GM18499 (cell line): ENCODE data around the gene TXNL1.
"Not testable (repeated sequence)": the region's sequence is repeated elsewhere in the genome, so short reads cannot be mapped to it uniquely, and the experiment has no call there.

Experiments used
- ATAC-seq: cut with Tn5 transposase; IDR thresholded peaks from one replicate; pipeline ENCODE4 v1.9.1; 2021; ENCODE audit warnings: moderate number of reproducible peaks; ENCODE audit not compliant: insufficient read depth, unreplicated experiment

TXNL1 gene

GRCh38 chr18:56574861-56575260, 63.5 kb downstream of the TXNL1 start:
- no peak for ATAC-seq

GRCh38 chr18:56572267-56572666, 66.1 kb downstream of the TXNL1 start:
- ATAC-seq = not testable (repeated sequence)

- ATAC-seq = no peak
These were observed 67.4 kb downstream of the TXNL1 start for GRCh38 chr18:56570978-56571377.

GRCh38 chr18:56569416-56569815, 69.0 kb downstream of the TXNL1 start:
- no peak for ATAC-seq

GRCh38 chr18:56568986-56569385, 69.4 kb downstream of the TXNL1 start:
- no peak for ATAC-seq

- ATAC-seq = no peak
These were observed 72.6 kb downstream of the TXNL1 start for GRCh38 chr18:56565551-56566345.

- no peak for ATAC-seq
These were observed 73.3 kb downstream of the TXNL1 start for GRCh38 chr18:56565046-56565445.

- ATAC-seq = no peak
These were observed 74.8 kb downstream of the TXNL1 start for GRCh38 chr18:56563568-56563967.

- ATAC-seq = no peak
These were observed 75.9 kb downstream of the TXNL1 start for GRCh38 chr18:56562479-56562878.

- no peak for ATAC-seq
These were observed 77.4 kb downstream of the TXNL1 start for GRCh38 chr18:56560992-56561391.

- no peak for ATAC-seq
These were observed 79.3 kb downstream of the TXNL1 start for GRCh38 chr18:56559044-56559443.

GRCh38 chr18:56556907-56557306, 81.5 kb downstream of the TXNL1 start:
- no peak for ATAC-seq

GRCh38 chr18:56550121-56550520, 88.3 kb downstream of the TXNL1 start:
- no peak for ATAC-seq
